Measurements from ENCODE around the gene CIITA. TPM values are rescaled to one million over a fixed set of nuclear protein-coding genes. Genes with fewer than 3 reads are reported as not detected.

The CIITA gene
- total and polyA plus RNA-seq, 4 experiments from 2014 or later, result 0.08 to 1.6 (median 1.5) TPM

DNA sequence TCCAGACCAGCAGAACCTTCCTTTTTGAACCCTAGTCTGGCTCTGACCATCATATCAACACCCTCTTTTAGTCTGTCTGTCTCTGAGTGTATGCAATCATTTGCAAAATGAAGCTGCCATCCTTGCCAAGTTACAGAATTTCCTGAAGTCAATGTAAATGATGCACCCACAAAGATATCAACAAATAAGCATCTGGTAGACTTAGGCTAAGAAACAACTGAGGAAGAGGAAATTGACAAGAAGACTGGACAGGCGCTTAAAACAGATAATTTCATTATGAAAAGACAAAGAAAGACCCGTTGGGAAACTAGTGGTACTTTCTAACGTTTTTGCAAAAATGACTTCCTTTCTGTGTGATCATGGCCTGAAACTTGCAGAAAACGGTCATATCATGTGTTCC lies 24.7 kb upstream of the CIITA start:
- H3K36me3 ChIP-seq (ENCODE audit: insufficient read depth, low read length), result no peaks in the 10 kb centered on the region
- H3K27ac ChIP-seq (ENCODE audit: low read depth, low read length), result no peak overlapping the region
- Mint-ChIP-seq H3K27ac (peak overlapping the region in 2 of 7 donors; percentile 20 to 56), H3K27me3 (peaks cover 2 to 5% of the 10 kb centered on the region in 2 donors), H3K4me3 (peak overlapping the region in 6 of 8 donors; percentile 25 to 58 (median 52)), H3K9me3 (peaks cover 0 to 3% (median 0%) of the 10 kb centered on the region in 8 donors), H3K4me1 (peaks cover 11 to 17% (median 12%) of the 10 kb centered on the region in 4 donors), H3K36me3 (no peaks in the 10 kb centered on the region)
- intact Hi-C loops (cut with micrococcal nuclease), result no loop called here
- H3K4me1 ChIP-seq (ENCODE audit: insufficient read depth, low read length), result peaks cover 6% of the 10 kb centered on the region
- no peak for DNase-seq
- POLR2A ChIA-PET (ENCODE audit: partially characterized antibody), result no interaction called here
- H3K9me3 ChIP-seq (ENCODE audit: control insufficient read depth in 1 of 2, low read length in 2 of 2), result no peaks in the 10 kb centered on the region
- no peaks in the 10 kb centered on the region for H3K27me3 ChIP-seq (ENCODE audit: insufficient read depth, low read length)
- H3K4me3 ChIP-seq (ENCODE audit: low read length in 2 of 2), result no peak overlapping the region
- CTCF ChIA-PET (ENCODE audit: partially characterized antibody), result no interaction called here

GRCh38 chr16:10852948-10853347 lies 24.1 kb upstream of the CIITA start:
- Mint-ChIP-seq H3K4me3 (peak overlapping the region in 4 of 8 donors; percentile 1 to 51 (median 28)), H3K4me1 (peaks cover 11 to 17% (median 12%) of the 10 kb centered on the region in 4 donors), H3K27ac (peak overlapping the region in 1 of 7 donors; percentile 3), H3K27me3 (peaks cover 0 to 2% of the 10 kb centered on the region in 2 donors), H3K9me3 (peaks cover 0 to 3% (median 0%) of the 10 kb centered on the region in 8 donors), H3K36me3 (no peaks in the 10 kb centered on the region)
- H3K27me3 ChIP-seq (ENCODE audit: insufficient read depth, low read length), result no peaks in the 10 kb centered on the region
- H3K36me3 ChIP-seq (ENCODE audit: insufficient read depth, low read length), result no peaks in the 10 kb centered on the region
- CTCF ChIA-PET (ENCODE audit: partially characterized antibody), result no interaction called here
- no peak for DNase-seq
- no peak overlapping the region for H3K4me3 ChIP-seq (ENCODE audit: low read length in 2 of 2)
- POLR2A ChIA-PET (ENCODE audit: partially characterized antibody), result no interaction called here
- no peak overlapping the region for H3K27ac ChIP-seq (ENCODE audit: low read depth, low read length)
- intact Hi-C loops (cut with micrococcal nuclease), result no loop called here
- peaks cover 6% of the 10 kb centered on the region for H3K4me1 ChIP-seq (ENCODE audit: insufficient read depth, low read length)
- no peaks in the 10 kb centered on the region for H3K9me3 ChIP-seq (ENCODE audit: control insufficient read depth in 1 of 2, low read length in 2 of 2)

- Mint-ChIP-seq H3K27me3 (no peaks in the 10 kb centered on the region), H3K36me3 (no peaks in the 10 kb centered on the region), H3K4me1 (peaks cover 11 to 17% (median 12%) of the 10 kb centered on the region in 4 donors), H3K9me3 (peaks cover 0 to 5% (median 0%) of the 10 kb centered on the region in 8 donors), H3K27ac (no peak overlapping the region), H3K4me3 (no peak overlapping the region)
- no peak for DNase-seq
- POLR2A ChIA-PET (ENCODE audit: partially characterized antibody), result no interaction called here
- Histone ChIP-seq H3K27ac (ENCODE audit: low read depth, low read length) (no peak overlapping the region), H3K4me3 (ENCODE audit: low read length in 2 of 2) (no peak overlapping the region), H3K36me3 (ENCODE audit: insufficient read depth, low read length) (no peaks in the 10 kb centered on the region), H3K9me3 (ENCODE audit: control insufficient read depth in 1 of 2, low read length in 2 of 2) (no peaks in the 10 kb centered on the region), H3K4me1 (ENCODE audit: insufficient read depth, low read length) (peaks cover 6% of the 10 kb centered on the region), H3K27me3 (ENCODE audit: insufficient read depth, low read length) (no peaks in the 10 kb centered on the region)
- intact Hi-C loops (cut with micrococcal nuclease), result no loop called here
- CTCF ChIA-PET (ENCODE audit: partially characterized antibody), result no interaction called here
These were observed 21.0 kb upstream of the CIITA start for GRCh38 chr16:10856042-10856441.

DNA sequence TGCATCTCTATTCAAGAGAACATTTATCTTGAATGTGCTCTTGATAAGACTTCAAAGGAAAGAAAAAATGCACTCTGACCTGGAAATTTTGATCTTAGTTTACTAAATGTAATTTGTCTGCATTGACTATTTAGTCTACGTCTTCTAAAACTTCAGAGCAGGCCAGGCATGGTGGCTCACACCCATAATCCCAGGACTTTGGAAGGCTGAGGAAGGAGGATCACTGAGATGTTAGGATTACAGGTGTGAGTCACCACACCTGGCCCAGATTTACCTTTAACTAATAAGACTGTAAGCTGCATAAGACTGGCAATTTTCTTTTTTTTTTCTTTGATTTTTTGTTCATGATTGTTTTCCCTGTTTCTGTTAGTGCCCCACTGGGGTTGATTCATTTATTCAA lies 18.8 kb upstream of the CIITA start:
- Histone ChIP-seq H3K4me3 (ENCODE audit: low read length in 2 of 2) (no peak overlapping the region), H3K4me1 (ENCODE audit: insufficient read depth, low read length) (no peaks in the 10 kb centered on the region), H3K27me3 (ENCODE audit: insufficient read depth, low read length) (no peaks in the 10 kb centered on the region), H3K9me3 (ENCODE audit: control insufficient read depth in 1 of 2, low read length in 2 of 2) (no peaks in the 10 kb centered on the region), H3K27ac (ENCODE audit: low read depth, low read length) (no peak overlapping the region), H3K36me3 (ENCODE audit: insufficient read depth, low read length) (no peaks in the 10 kb centered on the region)
- Mint-ChIP-seq H3K27me3 (peaks cover 0 to 2% of the 10 kb centered on the region in 2 donors), H3K27ac (no peak overlapping the region), H3K4me3 (no peak overlapping the region), H3K4me1 (peaks cover 0 to under 1% (median under 1%) of the 10 kb centered on the region in 4 donors), H3K36me3 (no peaks in the 10 kb centered on the region), H3K9me3 (peaks cover 0 to 5% (median 0%) of the 10 kb centered on the region in 8 donors)
- intact Hi-C loops (cut with micrococcal nuclease), result no loop called here
- DNase-seq, result no peak
- CTCF ChIA-PET (ENCODE audit: partially characterized antibody), result no interaction called here
- POLR2A ChIA-PET (ENCODE audit: partially characterized antibody), result no interaction called here

DNA sequence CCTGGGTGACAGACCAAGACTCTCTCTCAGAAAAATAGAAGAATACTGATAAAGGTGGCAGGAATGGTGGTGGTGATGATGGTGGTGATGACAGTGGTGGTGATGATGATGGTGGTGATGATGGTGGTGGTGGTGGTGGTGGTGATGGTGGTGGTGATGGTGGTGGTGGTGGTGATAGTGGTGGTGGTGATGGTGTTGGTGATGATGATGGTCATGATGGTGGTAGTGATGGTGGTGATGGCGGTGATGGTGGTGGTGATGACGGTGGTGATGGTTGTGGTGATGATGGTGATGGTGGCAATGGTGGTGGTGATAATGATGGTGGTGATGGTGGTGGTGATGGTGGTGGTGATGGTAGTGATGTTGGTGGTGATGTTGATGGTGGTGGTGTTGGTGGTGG lies 18.0 kb upstream of the CIITA start:
- no peak overlapping the region for H3K27ac Mint-ChIP-seq
- peaks cover 4 to 5% of the 10 kb centered on the region in 2 donors for H3K27me3 Mint-ChIP-seq
- no peaks in the 10 kb centered on the region for H3K4me1 Mint-ChIP-seq
- no peak overlapping the region for H3K27ac ChIP-seq (ENCODE audit: low read depth, low read length)
- no peak overlapping the region for H3K4me3 Mint-ChIP-seq
- DNase-seq, result no peak
- no peaks in the 10 kb centered on the region for H3K9me3 ChIP-seq (ENCODE audit: control insufficient read depth in 1 of 2, low read length in 2 of 2)
- no peaks in the 10 kb centered on the region for H3K27me3 ChIP-seq (ENCODE audit: insufficient read depth, low read length)
- H3K9me3 Mint-ChIP-seq, result peaks cover 0 to 5% (median 0%) of the 10 kb centered on the region in 8 donors
- no peaks in the 10 kb centered on the region for H3K36me3 ChIP-seq (ENCODE audit: insufficient read depth, low read length)
- no peaks in the 10 kb centered on the region for H3K4me1 ChIP-seq (ENCODE audit: insufficient read depth, low read length)
- intact Hi-C loops (cut with micrococcal nuclease), result no loop called here
- H3K36me3 Mint-ChIP-seq, result no peaks in the 10 kb centered on the region
- POLR2A ChIA-PET (ENCODE audit: partially characterized antibody), result no interaction called here
- H3K4me3 ChIP-seq (ENCODE audit: low read length in 2 of 2), result no peak overlapping the region
- CTCF ChIA-PET (ENCODE audit: partially characterized antibody), result no interaction called here

DNA sequence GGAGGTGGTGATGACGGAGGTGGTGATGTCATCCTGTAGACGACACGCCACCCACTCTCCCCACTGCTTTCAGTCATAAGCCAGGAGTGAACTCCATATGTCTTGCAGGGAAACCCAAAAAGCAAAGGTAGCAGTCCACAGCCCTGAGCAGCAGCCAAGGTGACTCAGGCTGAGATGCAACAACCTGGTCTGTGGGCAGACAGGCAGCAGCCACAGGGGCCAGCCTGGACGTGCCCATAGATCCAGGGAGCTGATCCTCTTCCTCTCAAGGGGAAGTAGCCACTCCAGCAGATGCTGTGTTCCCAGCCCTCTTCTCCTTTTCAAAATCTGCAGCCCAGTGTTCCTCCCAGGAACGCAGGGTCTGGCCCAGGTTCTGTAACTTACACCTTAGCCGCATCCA lies 17.3 kb upstream of the CIITA start:
- Histone ChIP-seq H3K4me3 (ENCODE audit: low read length in 2 of 2) (no peak overlapping the region), H3K27me3 (ENCODE audit: insufficient read depth, low read length) (no peaks in the 10 kb centered on the region), H3K4me1 (ENCODE audit: insufficient read depth, low read length) (no peaks in the 10 kb centered on the region), H3K9me3 (ENCODE audit: control insufficient read depth in 1 of 2, low read length in 2 of 2) (no peaks in the 10 kb centered on the region), H3K27ac (ENCODE audit: low read depth, low read length) (no peak overlapping the region), H3K36me3 (ENCODE audit: insufficient read depth, low read length) (no peaks in the 10 kb centered on the region)
- H3K36me3 Mint-ChIP-seq, result no peaks in the 10 kb centered on the region
- no peak overlapping the region for H3K27ac Mint-ChIP-seq
- no peak for DNase-seq
- peaks cover 4 to 8% of the 10 kb centered on the region in 2 donors for H3K27me3 Mint-ChIP-seq
- ChIA-PET POLR2A (ENCODE audit: partially characterized antibody) (no interaction called here), CTCF (ENCODE audit: partially characterized antibody) (no interaction called here)
- no peak overlapping the region for H3K4me3 Mint-ChIP-seq
- no peaks in the 10 kb centered on the region for H3K4me1 Mint-ChIP-seq
- H3K9me3 Mint-ChIP-seq, result peaks cover 0 to 5% (median 0%) of the 10 kb centered on the region in 8 donors
- intact Hi-C loops (cut with micrococcal nuclease), result no loop called here

DNA sequence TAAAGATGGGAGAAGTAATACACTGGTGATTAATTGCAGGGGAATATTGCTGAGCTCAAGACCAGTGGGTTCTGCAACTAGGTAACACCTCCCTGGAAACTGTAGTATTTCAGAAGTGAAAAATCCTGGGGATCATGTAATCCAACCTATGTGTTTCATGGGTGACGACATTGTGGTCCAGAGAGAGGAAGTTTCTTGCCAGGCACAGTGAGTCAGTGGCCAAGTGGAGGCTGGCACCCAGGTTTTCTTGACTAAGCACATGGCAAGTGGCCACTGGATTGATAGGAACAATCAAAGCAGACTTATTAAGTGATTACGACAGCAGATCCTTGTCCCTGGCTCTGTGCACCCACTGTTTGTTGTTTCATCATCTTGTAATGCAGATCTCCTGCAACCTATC lies 14.6 kb upstream of the CIITA start:
- H3K27ac Mint-ChIP-seq, result no peak overlapping the region
- no peaks in the 10 kb centered on the region for H3K36me3 ChIP-seq (ENCODE audit: insufficient read depth, low read length)
- ChIA-PET CTCF (ENCODE audit: partially characterized antibody) (interaction anchor here (0.7 kb wide), 1 partner anchor 826 kb away, joined by 3 read pairs; no protein-coding TSS in a partner anchor), POLR2A (ENCODE audit: partially characterized antibody) (no interaction called here)
- H3K4me1 ChIP-seq (ENCODE audit: insufficient read depth, low read length), result no peaks in the 10 kb centered on the region
- H3K4me3 ChIP-seq (ENCODE audit: low read length in 2 of 2), result no peak overlapping the region
- H3K27me3 Mint-ChIP-seq, result peaks cover 6 to 10% of the 10 kb centered on the region in 2 donors
- H3K27me3 ChIP-seq (ENCODE audit: insufficient read depth, low read length), result no peaks in the 10 kb centered on the region
- H3K9me3 Mint-ChIP-seq, result peaks cover 0 to 5% (median 0%) of the 10 kb centered on the region in 8 donors
- no peaks in the 10 kb centered on the region for H3K4me1 Mint-ChIP-seq
- H3K9me3 ChIP-seq (ENCODE audit: control insufficient read depth in 1 of 2, low read length in 2 of 2), result no peaks in the 10 kb centered on the region
- H3K27ac ChIP-seq (ENCODE audit: low read depth, low read length), result no peak overlapping the region
- H3K36me3 Mint-ChIP-seq, result no peaks in the 10 kb centered on the region
- no peak for DNase-seq
- intact Hi-C loops (cut with micrococcal nuclease), result no loop called here
- H3K4me3 Mint-ChIP-seq, result no peak overlapping the region
